ENCODE data around the gene BMP8A.

DNA sequence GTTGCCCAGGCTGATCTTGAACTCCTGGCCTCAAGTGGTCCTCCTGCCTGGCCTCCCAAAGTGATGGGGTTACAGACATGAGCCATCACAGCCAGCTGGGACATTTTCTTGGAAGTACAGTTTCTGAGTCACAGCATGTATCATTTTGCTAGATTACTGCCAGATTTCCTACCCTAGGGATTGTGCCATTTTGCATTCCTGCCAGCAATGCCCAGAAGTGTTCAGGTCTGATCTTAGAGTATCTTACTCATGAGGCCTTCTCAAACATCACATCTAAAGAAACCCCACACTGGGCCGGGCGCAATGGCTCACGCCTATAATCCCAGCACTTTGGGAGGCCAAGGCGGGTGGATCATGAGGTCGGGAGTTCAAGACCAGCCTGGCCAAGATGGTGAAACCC lies 10.2 kb downstream of the BMP8A start:
- TF ChIP-seq, protein P1, sequence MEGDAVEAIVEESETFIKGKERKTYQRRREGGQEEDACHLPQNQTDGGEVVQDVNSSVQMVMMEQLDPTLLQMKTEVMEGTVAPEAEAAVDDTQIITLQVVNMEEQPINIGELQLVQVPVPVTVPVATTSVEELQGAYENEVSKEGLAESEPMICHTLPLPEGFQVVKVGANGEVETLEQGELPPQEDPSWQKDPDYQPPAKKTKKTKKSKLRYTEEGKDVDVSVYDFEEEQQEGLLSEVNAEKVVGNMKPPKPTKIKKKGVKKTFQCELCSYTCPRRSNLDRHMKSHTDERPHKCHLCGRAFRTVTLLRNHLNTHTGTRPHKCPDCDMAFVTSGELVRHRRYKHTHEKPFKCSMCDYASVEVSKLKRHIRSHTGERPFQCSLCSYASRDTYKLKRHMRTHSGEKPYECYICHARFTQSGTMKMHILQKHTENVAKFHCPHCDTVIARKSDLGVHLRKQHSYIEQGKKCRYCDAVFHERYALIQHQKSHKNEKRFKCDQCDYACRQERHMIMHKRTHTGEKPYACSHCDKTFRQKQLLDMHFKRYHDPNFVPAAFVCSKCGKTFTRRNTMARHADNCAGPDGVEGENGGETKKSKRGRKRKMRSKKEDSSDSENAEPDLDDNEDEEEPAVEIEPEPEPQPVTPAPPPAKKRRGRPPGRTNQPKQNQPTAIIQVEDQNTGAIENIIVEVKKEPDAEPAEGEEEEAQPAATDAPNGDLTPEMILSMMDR (IDR thresholded peaks at IDR 0.05 in 8 of 11, conservative IDR thresholded peaks at IDR 0.05 in 3 of 11), result no peak
- TF ChIP-seq POLR2AphosphoS5 (IDR thresholded peaks at IDR 0.05), result no peak
